Thoracic aorta (tissue), 2 donors: ENCODE data around the gene SLC24A3. TPM values are rescaled to one million over a fixed set of nuclear protein-coding genes. Genes with fewer than 3 reads are reported as not detected.

ENCODE experiments used
- ATAC-seq: fragments of 150-250 bp; one replicate; pipeline ENCODE4 v1.8.0; 2017; ENCODE audit warnings: low read depth; ENCODE audit not compliant: insufficient number of reproducible peaks, low FRiP score
- DNase-seq: peaks from one replicate; pipeline ENCODE4 v3.0.0-alpha.2; 2020; ENCODE audit warnings: low spot score
- H3K27ac ChIP-seq, 2 donors: fragments of 200-600 bp; sonication (generic); 1 replicate in 1 of 2; 2 replicates in 1 of 2; pipeline ENCODE4 v1.5.1; 2016; ENCODE audit warnings: mild to moderate bottlenecking in 2 of 2, moderate library complexity in 2 of 2
- H3K27me3 ChIP-seq: fragments of 200-600 bp; sonication (generic); replicated peaks from 2 replicates; pipeline ENCODE4 v1.6.0; 2016; ENCODE audit warnings: mild to moderate bottlenecking; ENCODE audit not compliant: insufficient read depth
- H3K36me3 ChIP-seq: fragments of 200-600 bp; sonication (generic); one replicate; pipeline ENCODE4 v1.5.1; 2016
- H3K4me1 ChIP-seq, 2 donors: fragments of 200-600 bp; sonication (generic); 1 replicate in 1 of 2; 2 replicates in 1 of 2; pipeline versions ENCODE4 v1.5.1 to v1.6.0; 2016; ENCODE audit warnings: low read depth in 2 of 2, mild to moderate bottlenecking in 1 of 2; ENCODE audit not compliant: control insufficient read depth in 1 of 2
- H3K4me3 ChIP-seq: fragments of 200-600 bp; sonication (generic); 2 replicates; pipeline ENCODE4 v1.5.1; 2016; ENCODE audit warnings: mild to moderate bottlenecking
- H3K9me3 ChIP-seq: fragments of 200-600 bp; sonication (generic); 2 replicates; pipeline ENCODE4 v1.5.1; 2016
- CTCF ChIP-seq: fragments of 200-600 bp; sonication (generic); IDR thresholded peaks from one replicate; pipeline ENCODE4 v1.5.1; 2019; ENCODE audit warnings: antibody characterized with exemption
- total RNA-seq, 2 donors: library from RNA; depleted of rRNA; stranded (reverse); fragments of >200 nt; gene quantifications; one replicate each; pipeline versions ENCODE4 v1.1.0 to v1.2.3, GENCODE V29; 2016

SLC24A3 gene
- total RNA-seq, 2 donors from 2014 or later = 8.3 to 31.4 TPM

- DNase-seq (no peak), ATAC-seq (no peak)
- Histone ChIP-seq H3K4me1 (peaks cover 13 to 36% of the 10 kb centered on the region in 2 donors), H3K36me3 (no peaks in the 10 kb centered on the region), H3K27me3 (no peaks in the 10 kb centered on the region), H3K27ac (no peak overlapping the region), H3K4me3 (no peak overlapping the region), H3K9me3 (no peaks in the 10 kb centered on the region)
- TF ChIP-seq CTCF = no peak
Measured at GRCh38 chr20:19295076-19295475, 82.6 kb downstream of the SLC24A3 start.

GRCh38 chr20:19298652-19299051, 86.2 kb downstream of the SLC24A3 start:
- no peak for ATAC-seq
- Histone ChIP-seq H3K9me3 (no peaks in the 10 kb centered on the region), H3K27ac (no peak overlapping the region), H3K4me3 (no peak overlapping the region), H3K4me1 (peaks cover 4 to 18% of the 10 kb centered on the region in 2 donors), H3K27me3 (no peaks in the 10 kb centered on the region), H3K36me3 (no peaks in the 10 kb centered on the region)
- no peak for DNase-seq
- no peak for TF ChIP-seq CTCF

DNA sequence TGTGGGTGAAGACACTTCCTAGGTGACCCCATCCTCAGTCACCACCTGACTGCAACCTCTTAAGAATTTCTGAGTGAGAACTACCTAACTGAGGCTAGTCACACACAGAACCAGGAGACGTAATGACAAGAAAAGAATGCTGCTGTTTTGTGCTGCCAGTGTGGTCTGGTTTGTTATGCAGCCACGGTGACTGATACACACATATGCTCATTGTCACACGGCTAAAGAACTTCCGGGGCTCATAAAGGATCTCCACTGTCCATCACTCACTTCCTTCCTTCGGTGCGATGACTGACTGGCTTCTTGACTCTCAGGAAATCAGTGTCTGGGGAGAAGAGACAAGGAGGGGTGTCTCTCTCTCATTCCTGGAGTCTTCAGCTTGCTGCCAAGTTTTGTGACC, 88.0 kb downstream of the SLC24A3 start:
- no peak overlapping the region for H3K4me3 ChIP-seq
- H3K9me3 ChIP-seq = no peaks in the 10 kb centered on the region
- no peak for TF ChIP-seq CTCF
- peaks cover 4 to 18% of the 10 kb centered on the region in 2 donors for H3K4me1 ChIP-seq
- H3K36me3 ChIP-seq = no peaks in the 10 kb centered on the region
- no peak overlapping the region for H3K27ac ChIP-seq
- ATAC-seq (no peak), DNase-seq (no peak)
- H3K27me3 ChIP-seq = no peaks in the 10 kb centered on the region

DNA sequence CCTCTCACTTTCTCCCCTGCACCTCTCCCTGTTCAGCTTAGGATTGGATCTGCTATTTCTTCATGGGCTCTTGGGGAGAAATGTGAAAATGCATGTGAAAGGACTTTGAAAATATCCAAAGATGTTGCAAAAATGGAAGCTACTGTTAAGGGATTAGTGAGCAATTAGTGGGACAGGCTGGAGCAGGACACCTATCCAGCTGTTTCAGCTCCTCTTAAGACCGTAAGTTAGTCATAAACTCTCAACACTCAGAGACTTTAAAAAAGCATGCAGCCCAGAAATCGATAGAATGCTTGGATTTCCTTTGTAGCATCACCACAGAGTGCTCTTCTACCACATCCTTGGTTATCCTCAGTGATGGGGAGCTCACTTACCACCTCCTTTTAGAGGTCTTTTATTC, 88.7 kb downstream of the SLC24A3 start:
- H3K4me1 ChIP-seq = peaks cover 4 to 18% of the 10 kb centered on the region in 2 donors
- H3K36me3 ChIP-seq = no peaks in the 10 kb centered on the region
- DNase-seq (no peak), ATAC-seq (no peak)
- TF ChIP-seq CTCF = no peak
- H3K9me3 ChIP-seq = no peaks in the 10 kb centered on the region
- no peak overlapping the region for H3K27ac ChIP-seq
- H3K4me3 ChIP-seq = no peak overlapping the region
- H3K27me3 ChIP-seq = no peaks in the 10 kb centered on the region

GRCh38 chr20:19301843-19302242, 89.4 kb downstream of the SLC24A3 start:
- Histone ChIP-seq H3K27ac (no peak overlapping the region), H3K27me3 (no peaks in the 10 kb centered on the region), H3K9me3 (no peaks in the 10 kb centered on the region), H3K4me3 (no peak overlapping the region), H3K4me1 (peaks cover 4 to 18% of the 10 kb centered on the region in 2 donors), H3K36me3 (no peaks in the 10 kb centered on the region)
- no peak for DNase-seq
- ATAC-seq = no peak
- TF ChIP-seq CTCF = no peak
